Activated CD8-positive, alpha-beta memory T cell treated with anti-CD3 and anti-CD28 coated beads, Interleukin-2, amount 10 ng/mL, durations not matched to agents 7 days and 5 days (primary cell): ENCODE results near the gene PODNL1. TPM values are rescaled to one million over a fixed set of nuclear protein-coding genes. Genes with fewer than 3 reads are reported as not detected.

Experiments
- ATAC-seq: fragments of 150-1000 bp; cut with Tn5 transposase; one replicate; pipeline ENCODE4 v1.10.0; 2021; ENCODE audit warnings: moderate library complexity
- CTCF ChIA-PET: fragments of 350-600 bp; sonication (Branson Sonifier 250); formaldehyde crosslinking; loops from one replicate; lab custom pipeline; 2021; ENCODE audit warnings: antibody characterized with exemption; lab: Charles Lee
- DNase-seq: peaks from one replicate; pipeline ENCODE4 v3.0.0-alpha.2; 2020
- H3K27ac Mint-ChIP-seq: one replicate; pipeline ENCODE4 v1.8.0; 2021; ENCODE audit warnings: mild to moderate bottlenecking, mixed read lengths
- H3K27me3 Mint-ChIP-seq: one replicate; pipeline ENCODE4 v1.8.0; 2021; ENCODE audit warnings: mixed read lengths
- H3K36me3 Mint-ChIP-seq: one replicate; pipeline ENCODE4 v1.8.0; 2021; ENCODE audit warnings: mild to moderate bottlenecking, mixed read lengths
- H3K4me1 Mint-ChIP-seq: one replicate; pipeline ENCODE4 v1.8.0; 2021; ENCODE audit warnings: mixed read lengths
- H3K4me3 Mint-ChIP-seq: one replicate; pipeline ENCODE4 v1.8.0; 2021; ENCODE audit warnings: mild to moderate bottlenecking, moderate library complexity, mixed read lengths
- H3K9me3 Mint-ChIP-seq: one replicate; pipeline ENCODE4 v1.8.0; 2022; ENCODE audit warnings: low read depth, mixed read lengths
- total RNA-seq, 2 experiments: library from RNA; stranded (reverse); gene quantifications; one replicate each; pipeline ENCODE4 v1.2.3, GENCODE V29; 2021

The PODNL1 gene
- total RNA-seq, 2 experiments from 2014 or later, result 0.29 to 0.47 TPM

DNA sequence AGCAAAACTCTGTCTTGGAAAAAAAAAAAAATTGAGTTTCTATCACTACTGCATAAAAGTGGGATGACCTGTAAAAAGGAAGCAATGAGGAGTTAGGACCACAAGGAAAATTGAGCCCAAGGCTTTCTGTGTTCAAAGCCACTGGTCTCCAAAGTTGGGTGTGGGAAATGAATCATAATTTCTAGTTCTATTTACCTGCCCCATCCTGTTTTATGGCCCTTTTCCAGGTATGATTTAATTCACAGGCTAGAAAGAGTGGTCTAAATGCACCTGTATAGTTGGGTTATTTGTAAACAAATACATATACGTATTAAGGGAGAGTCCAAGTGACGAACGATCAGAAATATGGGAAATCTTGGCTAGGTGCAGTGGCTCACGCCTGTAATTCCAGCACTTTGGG lies 8.2 kb upstream of the PODNL1 start:
- CTCF ChIA-PET, result interaction anchor here (0.6 to 1.9 kb wide), 2 partner anchors 13 to 752 kb away, joined by 3 to 4 read pairs; no protein-coding TSS in a partner anchor
- no peaks in the 10 kb centered on the region for H3K9me3 Mint-ChIP-seq
- no peak for ATAC-seq
- no peak for DNase-seq
- H3K4me1 Mint-ChIP-seq, result no peaks in the 10 kb centered on the region
- no peaks in the 10 kb centered on the region for H3K36me3 Mint-ChIP-seq
- H3K27me3 Mint-ChIP-seq, result no peaks in the 10 kb centered on the region
- no peak overlapping the region for H3K27ac Mint-ChIP-seq
- H3K4me3 Mint-ChIP-seq, result no peak overlapping the region

DNA sequence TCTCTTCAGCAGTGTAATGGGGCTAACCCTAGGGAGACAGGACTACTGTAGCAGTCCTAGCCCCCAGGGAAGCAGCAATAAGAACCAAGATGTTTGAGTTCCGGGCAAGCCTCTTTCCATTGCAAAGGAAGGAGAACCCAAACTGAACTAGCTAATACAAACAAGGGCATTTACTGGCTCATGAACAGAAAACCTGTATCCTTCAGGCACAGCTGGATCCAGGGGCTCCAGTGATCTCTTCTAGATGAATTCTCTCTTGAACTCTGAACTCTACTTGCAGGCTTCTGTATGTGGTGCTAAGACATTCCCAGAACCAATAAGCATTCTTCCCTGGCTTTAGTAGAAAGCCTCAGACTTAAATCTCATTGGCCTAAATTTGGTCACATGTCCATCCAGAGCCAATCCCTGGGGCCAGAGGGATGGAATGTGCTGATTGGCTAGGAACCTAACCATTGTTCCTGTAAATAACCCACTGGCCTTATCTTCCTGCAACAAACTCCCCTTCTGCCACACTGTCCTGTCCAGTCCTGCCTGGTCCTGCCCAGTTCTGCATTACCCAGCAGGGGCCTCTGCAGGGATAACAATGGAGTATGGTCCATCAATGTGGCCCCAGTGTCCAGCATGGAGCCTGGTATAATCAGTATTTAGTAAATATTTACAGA lies 3.9 kb upstream of the PODNL1 start:
- H3K9me3 Mint-ChIP-seq, result no peaks in the 10 kb centered on the region
- no peak overlapping the region for H3K27ac Mint-ChIP-seq
- H3K4me3 Mint-ChIP-seq, result no peak overlapping the region
- peaks cover 4% of the 10 kb centered on the region for H3K27me3 Mint-ChIP-seq
- DNase-seq, result no peak
- ATAC-seq, result no peak
- H3K4me1 Mint-ChIP-seq, result no peaks in the 10 kb centered on the region
- no peaks in the 10 kb centered on the region for H3K36me3 Mint-ChIP-seq
- CTCF ChIA-PET, result interaction anchor here (0.6 kb wide), 1 partner anchor 137 kb away, joined by 5 read pairs; no protein-coding TSS in a partner anchor

DNA sequence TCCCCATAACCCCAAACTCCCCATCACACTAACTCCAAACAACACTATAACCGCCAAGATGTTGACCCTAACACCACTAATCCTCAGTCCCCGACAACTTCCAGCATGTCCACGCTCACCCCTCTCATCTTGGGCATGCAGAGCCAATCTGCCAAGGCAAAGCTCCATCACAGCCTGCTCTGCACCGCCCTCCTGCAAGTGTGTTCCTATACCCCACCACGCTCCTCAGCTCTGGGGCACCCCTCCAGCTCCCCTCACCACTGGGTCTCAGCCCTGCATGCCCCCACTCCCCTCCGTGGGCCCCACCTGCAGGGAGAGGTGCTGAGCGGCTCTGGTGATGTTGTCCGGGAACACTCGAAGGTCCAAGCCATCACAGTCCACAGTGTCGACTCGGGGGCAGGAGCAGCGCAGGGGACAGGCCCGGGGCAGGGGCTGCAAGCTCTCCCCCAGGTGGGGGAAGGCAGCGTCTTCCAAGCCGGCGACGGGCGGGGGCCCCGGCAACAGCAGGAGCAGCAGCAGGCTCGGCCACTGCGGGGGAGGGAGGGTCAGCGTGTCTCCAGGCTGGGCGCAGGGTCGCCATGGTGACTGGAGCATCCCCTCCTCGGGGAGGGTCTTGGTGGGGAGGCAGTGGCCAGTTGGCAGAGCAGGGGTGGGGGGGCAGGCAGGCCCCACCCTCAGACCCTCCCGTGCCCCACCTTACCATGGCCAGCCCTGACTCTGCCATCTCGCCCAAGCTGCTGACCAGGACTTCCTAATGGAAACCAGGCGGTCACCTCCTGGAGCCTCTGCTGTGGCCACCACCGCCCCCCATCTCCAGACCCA lies 527 bp downstream of the PODNL1 start:
- ATAC-seq (no peak), DNase-seq (no peak)
- CTCF ChIA-PET, result no interaction called here
- H3K27me3 Mint-ChIP-seq, result peaks cover 4% of the 10 kb centered on the region
- peaks cover 6% of the 10 kb centered on the region for H3K4me1 Mint-ChIP-seq
- H3K36me3 Mint-ChIP-seq, result no peaks in the 10 kb centered on the region
- no peak overlapping the region for H3K4me3 Mint-ChIP-seq
- no peaks in the 10 kb centered on the region for H3K9me3 Mint-ChIP-seq
- H3K27ac Mint-ChIP-seq, result no peak overlapping the region

DNA sequence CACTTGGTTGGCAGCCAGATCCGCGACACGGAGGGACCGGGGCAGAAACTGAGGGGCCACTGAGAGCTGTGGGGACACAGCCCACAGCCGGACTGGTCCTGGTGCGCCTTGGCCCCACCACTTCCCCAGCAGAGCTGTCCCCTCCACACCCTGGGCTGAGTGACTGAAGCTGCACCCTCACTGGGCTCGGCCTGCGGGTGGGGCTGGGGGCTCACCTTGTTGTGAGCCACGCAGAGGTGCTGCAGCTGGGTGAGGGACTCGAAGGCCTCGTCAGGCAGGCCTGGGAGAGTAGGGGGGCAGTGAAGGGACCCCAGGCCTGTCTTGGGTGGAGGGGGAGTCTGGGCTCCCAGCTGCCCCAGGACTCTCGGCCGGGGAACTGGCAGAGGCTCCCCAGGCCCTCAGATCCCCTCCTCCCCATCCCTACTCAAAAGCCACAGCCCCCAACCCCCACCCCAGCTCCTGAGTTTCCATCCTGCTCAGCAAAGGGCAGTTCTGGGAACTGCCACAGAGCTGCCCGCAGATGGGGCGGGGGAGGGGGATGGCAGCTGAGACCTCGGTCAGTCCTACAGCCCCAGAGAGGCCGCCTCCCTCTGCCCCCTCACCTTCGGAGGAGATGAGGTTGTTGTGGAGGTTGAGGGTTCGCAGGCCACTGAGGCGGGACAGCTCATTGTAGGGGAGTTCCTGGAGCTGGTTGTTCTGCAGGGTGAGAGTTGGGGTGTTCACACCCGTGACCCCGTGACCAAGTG lies 2.3 kb downstream of the PODNL1 start:
- ATAC-seq, result no peak
- no peaks in the 10 kb centered on the region for H3K9me3 Mint-ChIP-seq
- no peak overlapping the region for H3K4me3 Mint-ChIP-seq
- no peak for DNase-seq
- peaks cover 4% of the 10 kb centered on the region for H3K27me3 Mint-ChIP-seq
- peaks cover 6% of the 10 kb centered on the region for H3K4me1 Mint-ChIP-seq
- H3K27ac Mint-ChIP-seq, result no peak overlapping the region
- no peaks in the 10 kb centered on the region for H3K36me3 Mint-ChIP-seq
- CTCF ChIA-PET, result no interaction called here

DNA sequence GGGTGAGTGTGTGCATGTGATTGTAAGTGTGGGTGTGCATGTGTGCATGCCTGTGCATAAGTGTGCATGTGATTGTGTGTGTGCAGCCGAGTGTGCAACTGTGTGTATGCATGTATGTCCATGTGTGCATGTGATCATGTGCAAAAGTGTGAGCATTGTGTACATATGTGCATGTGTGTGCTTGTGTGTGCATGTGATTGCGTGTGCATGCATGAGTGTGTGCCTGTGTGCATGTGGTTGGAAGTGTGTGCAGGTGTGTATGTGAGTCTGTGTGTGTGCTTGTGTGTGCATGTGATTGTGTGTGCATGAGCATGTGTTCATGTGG lies 3.5 kb downstream of the PODNL1 start:
- DNase-seq, result no peak
- Mint-ChIP-seq H3K9me3 (no peaks in the 10 kb centered on the region), H3K4me1 (peaks cover 6% of the 10 kb centered on the region), H3K4me3 (no peak overlapping the region), H3K36me3 (no peaks in the 10 kb centered on the region), H3K27me3 (peaks cover 4% of the 10 kb centered on the region), H3K27ac (no peak overlapping the region)
- CTCF ChIA-PET, result interaction anchor here (1.3 kb wide), 1 partner anchor 97 kb away, joined by 4 read pairs; the partner anchor contains the start of gene IL27RA
- no peak for ATAC-seq

DNA sequence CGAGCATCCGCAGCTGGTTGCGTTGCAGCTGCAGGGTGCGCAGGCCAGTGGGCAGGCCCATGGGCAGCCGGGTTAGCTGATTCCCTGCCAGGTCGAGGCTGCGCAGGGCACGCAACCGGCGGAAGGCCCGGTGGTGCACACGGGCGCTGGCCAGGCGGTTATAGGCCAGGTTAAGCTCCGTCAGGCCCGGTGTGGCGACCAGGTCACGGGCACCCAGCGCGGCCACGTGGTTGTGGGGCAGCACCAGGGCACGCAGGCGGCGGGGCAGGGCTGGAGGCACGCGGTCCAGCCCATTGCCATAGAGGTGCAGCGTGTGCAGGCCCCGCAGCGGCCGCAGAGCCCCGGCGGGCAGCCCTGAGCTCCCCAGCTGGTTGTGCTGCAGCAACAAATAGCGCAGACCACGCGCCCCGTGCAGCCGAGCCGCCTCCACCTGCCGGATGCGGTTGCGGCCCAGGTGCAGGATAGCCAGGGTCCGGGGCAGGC lies 5.3 kb downstream of the PODNL1 start:
- H3K27ac Mint-ChIP-seq, result no peak overlapping the region
- H3K4me1 Mint-ChIP-seq, result peaks cover 6% of the 10 kb centered on the region
- no peak for DNase-seq
- peaks cover 4% of the 10 kb centered on the region for H3K36me3 Mint-ChIP-seq
- CTCF ChIA-PET, result interaction anchor here (1.0 to 1.8 kb wide), 3 partner anchors 11 to 115 kb away, joined by 3 to 4 read pairs (median 3); no protein-coding TSS in a partner anchor
- H3K4me3 Mint-ChIP-seq, result no peak overlapping the region
- H3K9me3 Mint-ChIP-seq, result no peaks in the 10 kb centered on the region
- H3K27me3 Mint-ChIP-seq, result no peaks in the 10 kb centered on the region
- no peak for ATAC-seq

DNA sequence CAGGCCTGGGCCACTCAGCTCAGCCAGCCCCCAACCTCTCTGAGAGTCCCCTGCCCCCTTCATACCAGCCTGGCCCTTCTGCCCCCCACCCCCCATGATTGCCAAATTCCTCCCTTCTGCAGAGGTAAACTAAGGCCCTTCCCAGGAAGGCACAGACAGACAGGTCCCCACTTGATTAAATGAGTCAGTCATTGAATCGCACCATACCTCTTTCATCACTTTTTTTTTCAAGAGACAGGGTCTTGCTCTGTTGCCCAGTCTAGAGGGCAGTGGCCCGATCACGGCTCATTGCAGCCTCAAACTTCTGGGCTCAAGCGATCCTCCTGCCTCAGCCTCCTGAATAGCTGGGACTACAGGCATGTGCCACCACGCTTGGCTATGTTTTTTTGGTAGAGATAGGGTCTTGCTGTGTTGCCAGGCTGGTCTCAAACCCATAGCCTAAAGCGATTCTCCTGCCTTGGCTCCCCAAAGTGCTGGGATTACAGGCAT lies 6.0 kb downstream of the PODNL1 start:
- peaks cover 6% of the 10 kb centered on the region for H3K4me1 Mint-ChIP-seq
- no peak overlapping the region for H3K27ac Mint-ChIP-seq
- H3K4me3 Mint-ChIP-seq, result no peak overlapping the region
- H3K27me3 Mint-ChIP-seq, result no peaks in the 10 kb centered on the region
- peaks cover 4% of the 10 kb centered on the region for H3K36me3 Mint-ChIP-seq
- no peaks in the 10 kb centered on the region for H3K9me3 Mint-ChIP-seq
- ATAC-seq, result no peak
- CTCF ChIA-PET, result interaction anchor here (1.0 kb wide), 1 partner anchor 12 kb away, joined by 3 read pairs; no protein-coding TSS in a partner anchor
- no peak for DNase-seq

DNA sequence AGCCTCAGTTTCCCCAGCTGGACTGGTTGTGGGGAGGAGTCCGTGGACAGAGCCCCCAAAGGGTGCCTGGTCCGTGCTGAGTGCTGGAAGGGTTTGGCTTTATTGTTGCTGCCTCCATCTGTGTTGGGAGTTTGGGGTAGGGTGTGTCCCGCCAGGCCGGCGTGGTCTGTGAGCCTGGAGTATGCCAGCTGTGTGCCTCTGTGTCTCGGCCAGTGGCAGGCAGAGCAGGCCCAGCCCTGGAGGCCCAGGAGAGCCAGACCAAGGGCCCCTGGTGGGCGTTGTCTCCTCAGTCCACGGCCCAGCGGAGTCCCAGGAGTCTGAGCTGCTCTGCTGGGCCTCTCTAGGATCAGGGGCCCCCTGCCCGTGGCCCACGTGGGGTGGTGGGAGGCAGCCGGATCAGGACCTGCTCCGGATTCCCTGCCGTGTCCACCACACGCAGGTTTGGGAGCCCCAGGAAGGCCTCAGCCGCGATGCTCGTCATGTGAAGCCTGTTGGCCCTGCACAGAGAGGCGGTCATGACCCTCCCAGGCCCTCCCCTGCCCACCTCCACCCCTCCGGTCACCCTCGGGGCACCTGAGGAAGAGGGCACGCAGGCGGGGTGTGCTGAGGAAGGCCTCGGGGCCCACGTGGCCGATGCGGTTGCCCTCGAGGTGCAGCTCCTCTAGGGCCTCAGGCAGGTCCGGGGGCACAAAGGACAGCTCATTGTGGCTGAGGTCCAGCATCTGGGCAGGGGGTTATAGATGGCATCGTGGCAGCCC lies 6.6 kb downstream of the PODNL1 start:
- Mint-ChIP-seq H3K4me1 (peaks cover 6% of the 10 kb centered on the region), H3K9me3 (no peaks in the 10 kb centered on the region), H3K27ac (no peak overlapping the region), H3K36me3 (peaks cover 4% of the 10 kb centered on the region), H3K27me3 (no peaks in the 10 kb centered on the region), H3K4me3 (no peak overlapping the region)
- no peak for ATAC-seq
- CTCF ChIA-PET, result interaction anchor here (0.9 kb wide), 1 partner anchor 111 kb away, joined by 3 read pairs; no protein-coding TSS in a partner anchor
- DNase-seq, result no peak

DNA sequence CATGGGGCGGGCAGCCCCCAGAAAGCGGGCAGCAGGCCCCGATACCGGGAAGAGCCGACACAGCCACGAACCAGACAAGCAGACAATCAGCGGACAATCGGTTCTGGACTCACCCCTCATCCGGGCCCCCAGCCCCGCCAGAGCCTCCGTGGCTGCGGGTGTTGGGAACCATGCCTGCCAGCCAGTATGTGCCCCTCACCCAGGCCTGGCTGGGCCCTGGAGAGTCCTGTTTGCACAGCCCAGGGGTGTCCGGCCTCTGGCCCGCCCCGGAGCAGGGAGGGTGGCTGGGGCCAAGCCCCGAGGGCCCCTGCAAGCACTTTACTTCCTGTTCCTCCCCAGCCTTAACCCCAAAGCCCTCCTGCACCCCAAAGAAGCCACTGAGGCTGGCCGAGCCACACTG lies 7.8 kb downstream of the PODNL1 start:
- no peak overlapping the region for H3K4me3 Mint-ChIP-seq
- H3K27me3 Mint-ChIP-seq, result no peaks in the 10 kb centered on the region
- H3K36me3 Mint-ChIP-seq, result peaks cover 4% of the 10 kb centered on the region
- no peak overlapping the region for H3K27ac Mint-ChIP-seq
- no peaks in the 10 kb centered on the region for H3K9me3 Mint-ChIP-seq
- DNase-seq (no peak), ATAC-seq (no peak)
- CTCF ChIA-PET, result interaction anchor here (0.9 kb wide), 1 partner anchor 112 kb away, joined by 3 read pairs; no protein-coding TSS in a partner anchor
- peaks cover 2% of the 10 kb centered on the region for H3K4me1 Mint-ChIP-seq

DNA sequence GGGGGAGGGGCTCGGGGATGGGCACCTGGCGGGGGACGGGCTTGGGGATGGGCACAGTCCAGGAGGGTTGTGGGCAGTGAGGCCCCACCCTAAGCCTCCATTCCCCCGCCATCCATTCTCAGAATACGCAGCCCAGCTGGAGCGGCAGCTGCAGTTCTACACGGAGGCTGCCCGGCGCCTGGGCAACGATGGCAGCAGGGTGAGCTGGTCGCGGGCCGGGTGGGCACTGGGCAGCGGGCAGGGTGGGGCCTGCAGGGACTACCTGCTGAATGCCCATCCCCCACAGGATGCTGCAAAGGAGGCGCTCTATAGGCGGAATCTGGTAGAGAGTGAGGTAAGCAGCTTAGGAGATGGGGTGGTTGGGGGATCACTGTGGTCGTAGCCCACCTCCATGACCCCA lies 8.3 kb downstream of the PODNL1 start:
- H3K9me3 Mint-ChIP-seq, result no peaks in the 10 kb centered on the region
- ATAC-seq, result no peak
- no peak for DNase-seq
- H3K36me3 Mint-ChIP-seq, result peaks cover 4% of the 10 kb centered on the region
- CTCF ChIA-PET, result interaction anchor here (0.9 kb wide), 1 partner anchor 19 kb away, joined by 3 read pairs; no protein-coding TSS in a partner anchor
- no peak overlapping the region for H3K27ac Mint-ChIP-seq
- H3K4me3 Mint-ChIP-seq, result no peak overlapping the region
- H3K4me1 Mint-ChIP-seq, result peaks cover 2% of the 10 kb centered on the region
- no peaks in the 10 kb centered on the region for H3K27me3 Mint-ChIP-seq

DNA sequence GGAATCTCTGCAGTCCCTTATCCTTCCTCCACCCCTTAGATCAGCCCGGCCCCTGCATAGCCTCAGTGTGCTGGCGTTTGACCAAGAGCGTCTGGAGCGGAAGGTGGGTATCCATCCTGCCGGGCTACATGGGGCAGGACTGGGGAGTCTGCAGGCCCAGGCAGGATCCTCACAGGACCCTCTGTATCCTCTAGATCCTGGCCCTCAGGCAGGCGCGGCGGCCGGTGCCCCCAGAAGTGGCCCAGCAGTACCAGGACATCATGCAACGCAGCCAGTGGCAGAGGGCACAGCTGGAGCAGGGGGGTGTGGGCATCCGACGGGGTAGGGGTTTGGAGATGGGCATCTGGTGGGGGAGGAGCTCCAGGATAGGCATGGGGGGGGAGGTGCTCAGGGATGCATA lies 8.9 kb downstream of the PODNL1 start:
- Mint-ChIP-seq H3K4me1 (no peaks in the 10 kb centered on the region), H3K27me3 (no peaks in the 10 kb centered on the region), H3K4me3 (no peak overlapping the region), H3K27ac (no peak overlapping the region), H3K9me3 (no peaks in the 10 kb centered on the region), H3K36me3 (peaks cover 4% of the 10 kb centered on the region)
- CTCF ChIA-PET, result interaction anchor here (0.9 kb wide), 1 partner anchor 18 kb away, joined by 3 read pairs; no protein-coding TSS in a partner anchor
- DNase-seq, result no peak
- no peak for ATAC-seq

DNA sequence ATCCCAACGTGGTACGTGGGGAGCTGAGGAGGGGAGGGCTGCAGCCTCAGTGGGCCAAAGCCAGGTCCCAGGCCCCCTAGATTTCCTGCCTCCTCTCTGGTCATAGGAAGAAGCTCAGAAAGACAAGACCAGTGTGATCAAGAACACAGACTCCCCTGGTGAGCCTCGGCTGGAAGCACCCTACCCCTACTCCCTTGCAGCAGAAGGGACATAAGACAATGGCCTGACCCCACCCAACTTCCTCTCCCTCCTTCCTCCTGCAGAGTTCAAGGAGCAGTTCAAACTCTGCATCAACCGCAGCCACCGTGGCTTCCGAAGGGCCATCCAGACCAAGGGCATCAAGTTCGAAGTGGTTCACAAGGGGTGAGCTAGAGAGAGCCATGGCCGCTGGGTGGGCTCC lies 11.5 kb downstream of the PODNL1 start:
- DNase-seq (no peak), ATAC-seq (no peak)
- CTCF ChIA-PET, result interaction anchor here (0.8 kb wide), 1 partner anchor 147 kb away, joined by 3 read pairs; no protein-coding TSS in a partner anchor
- H3K4me1 Mint-ChIP-seq, result no peaks in the 10 kb centered on the region
- peaks cover 12% of the 10 kb centered on the region for H3K36me3 Mint-ChIP-seq
- no peaks in the 10 kb centered on the region for H3K27me3 Mint-ChIP-seq
- H3K27ac Mint-ChIP-seq, result no peak overlapping the region
- H3K4me3 Mint-ChIP-seq, result no peak overlapping the region
- no peaks in the 10 kb centered on the region for H3K9me3 Mint-ChIP-seq
